ENCODE results near the gene GALNT12. TPM values are rescaled to one million over a fixed set of nuclear protein-coding genes. Genes with fewer than 3 reads are reported as not detected.

GALNT12 gene
- total RNA-seq, 4 donors from 2014 or later = 0.55 to 1.6 (median 1.1) TPM

DNA sequence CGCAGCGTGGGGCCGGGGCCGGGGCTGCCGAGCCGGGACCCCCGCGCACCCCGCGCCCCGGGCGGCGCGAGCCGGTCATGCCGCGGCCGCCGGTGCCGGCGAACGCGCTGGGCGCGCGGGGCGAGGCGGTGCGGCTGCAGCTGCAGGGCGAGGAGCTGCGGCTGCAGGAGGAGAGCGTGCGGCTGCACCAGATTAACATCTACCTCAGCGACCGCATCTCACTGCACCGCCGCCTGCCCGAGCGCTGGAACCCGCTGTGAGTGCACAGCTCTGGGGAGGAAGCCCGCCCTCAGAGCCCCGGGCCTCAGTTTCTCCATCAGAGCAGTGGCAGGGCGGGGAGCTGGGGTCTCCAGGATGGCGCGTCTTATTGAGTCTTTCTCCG, 335 bp downstream of the GALNT12 start:
- peak in 1 of 2 donors; percentile 30 for ATAC-seq

DNA sequence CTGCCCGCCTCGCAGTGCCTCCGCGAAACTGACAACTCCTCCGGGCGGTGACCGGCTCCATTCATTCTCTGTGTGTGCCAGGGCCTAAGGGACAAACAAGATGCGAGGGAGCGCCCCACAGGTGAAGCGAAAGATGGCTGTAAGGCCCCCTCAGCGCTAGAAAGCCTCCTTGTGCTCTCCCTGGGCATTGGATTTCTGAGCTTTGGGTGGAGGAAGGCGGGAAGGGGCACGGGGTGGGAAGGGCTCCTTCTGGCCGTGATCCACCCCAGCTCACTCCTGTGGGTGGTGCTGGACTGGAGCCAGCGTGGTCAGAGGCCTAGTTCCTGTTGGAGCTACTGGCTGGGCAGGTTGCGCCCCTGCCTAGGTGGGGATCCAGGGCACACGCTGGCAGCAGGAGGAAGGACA, 943 bp downstream of the GALNT12 start:
- in situ Hi-C loops (cut with MboI; ENCODE audit: low sequenced_read_pairs in 4 of 4) = no loop called here
- TF ChIP-seq POLR2A (IDR thresholded peaks at IDR 0.05) = no peak
- TF ChIP-seq, protein P1, sequence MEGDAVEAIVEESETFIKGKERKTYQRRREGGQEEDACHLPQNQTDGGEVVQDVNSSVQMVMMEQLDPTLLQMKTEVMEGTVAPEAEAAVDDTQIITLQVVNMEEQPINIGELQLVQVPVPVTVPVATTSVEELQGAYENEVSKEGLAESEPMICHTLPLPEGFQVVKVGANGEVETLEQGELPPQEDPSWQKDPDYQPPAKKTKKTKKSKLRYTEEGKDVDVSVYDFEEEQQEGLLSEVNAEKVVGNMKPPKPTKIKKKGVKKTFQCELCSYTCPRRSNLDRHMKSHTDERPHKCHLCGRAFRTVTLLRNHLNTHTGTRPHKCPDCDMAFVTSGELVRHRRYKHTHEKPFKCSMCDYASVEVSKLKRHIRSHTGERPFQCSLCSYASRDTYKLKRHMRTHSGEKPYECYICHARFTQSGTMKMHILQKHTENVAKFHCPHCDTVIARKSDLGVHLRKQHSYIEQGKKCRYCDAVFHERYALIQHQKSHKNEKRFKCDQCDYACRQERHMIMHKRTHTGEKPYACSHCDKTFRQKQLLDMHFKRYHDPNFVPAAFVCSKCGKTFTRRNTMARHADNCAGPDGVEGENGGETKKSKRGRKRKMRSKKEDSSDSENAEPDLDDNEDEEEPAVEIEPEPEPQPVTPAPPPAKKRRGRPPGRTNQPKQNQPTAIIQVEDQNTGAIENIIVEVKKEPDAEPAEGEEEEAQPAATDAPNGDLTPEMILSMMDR (IDR thresholded peaks at IDR 0.05 in 4 of 5, conservative IDR thresholded peaks at IDR 0.05 in 1 of 5) = no peak
- intact Hi-C loops (cut with DNase I; ENCODE audit: low total_unique reads) = no loop called here
- H3K9me3 ChIP-seq = no peaks in the 10 kb centered on the region
- ATAC-seq (no peak), DNase-seq (no peak)
- H3K4me3 ChIP-seq = peak overlapping the region; percentile 33 to 57 (median 53)
- H3K4me1 ChIP-seq = peaks cover 6 to 7% of the 10 kb centered on the region in 2 donors
- peaks cover 16 to 23% (median 21%) of the 10 kb centered on the region in 3 donors for H3K27me3 ChIP-seq
- no peaks in the 10 kb centered on the region for H3K36me3 ChIP-seq
- H3K27ac ChIP-seq = no peak overlapping the region

More for the DNA sequence above, 335 bp downstream of the GALNT12 start:
- Histone ChIP-seq H3K27ac (no peak overlapping the region), H3K4me1 (peaks cover 6 to 7% of the 10 kb centered on the region in 2 donors), H3K27me3 (peaks cover 16 to 23% (median 21%) of the 10 kb centered on the region in 3 donors), H3K36me3 (no peaks in the 10 kb centered on the region), H3K4me3 (peak overlapping the region; percentile 33 to 57 (median 53)), H3K9me3 (no peaks in the 10 kb centered on the region)
- TF ChIP-seq POLR2A (IDR thresholded peaks at IDR 0.05) = no peak
- TF ChIP-seq, protein P1 (IDR thresholded peaks at IDR 0.05 in 4 of 5, conservative IDR thresholded peaks at IDR 0.05 in 1 of 5) = no peak
- in situ Hi-C loops (cut with MboI; ENCODE audit: low sequenced_read_pairs in 4 of 4) (no loop called here), intact Hi-C loops (cut with DNase I; ENCODE audit: low total_unique reads) (no loop called here)
- DNase-seq = no peak

DNA sequence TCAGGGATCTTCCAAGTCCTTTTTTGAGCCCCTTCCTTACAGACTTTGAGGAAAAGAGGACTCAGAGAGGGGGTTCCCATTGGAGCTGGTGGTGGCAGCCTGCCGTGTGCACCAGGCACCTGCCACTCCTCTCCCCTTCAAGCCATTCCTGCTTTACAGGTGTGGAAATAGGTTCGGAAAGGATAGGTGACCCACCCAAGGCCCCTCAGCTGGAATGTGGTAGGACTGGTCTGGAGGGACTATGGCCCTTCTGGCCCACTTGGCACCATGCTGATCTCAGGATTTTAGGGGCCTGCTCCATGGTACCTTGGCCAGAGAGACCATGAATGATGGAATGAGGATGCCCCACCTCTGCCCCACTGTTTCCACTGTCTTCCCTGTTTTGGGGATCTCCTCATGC, 1.4 kb downstream of the GALNT12 start:
- H3K4me1 ChIP-seq = peaks cover 6 to 7% of the 10 kb centered on the region in 2 donors
- in situ Hi-C loops (cut with MboI; ENCODE audit: low sequenced_read_pairs in 4 of 4) (no loop called here), intact Hi-C loops (cut with DNase I; ENCODE audit: low total_unique reads) (no loop called here)
- no peak overlapping the region for H3K4me3 ChIP-seq
- DNase-seq = no peak
- peaks cover 16 to 23% (median 21%) of the 10 kb centered on the region in 3 donors for H3K27me3 ChIP-seq
- ATAC-seq = no peak
- no peak overlapping the region for H3K27ac ChIP-seq
- no peaks in the 10 kb centered on the region for H3K36me3 ChIP-seq
- H3K9me3 ChIP-seq = no peaks in the 10 kb centered on the region
- no peak for TF ChIP-seq POLR2A (IDR thresholded peaks at IDR 0.05)
- TF ChIP-seq, protein P1 (IDR thresholded peaks at IDR 0.05 in 4 of 5, conservative IDR thresholded peaks at IDR 0.05 in 1 of 5) = no peak

DNA sequence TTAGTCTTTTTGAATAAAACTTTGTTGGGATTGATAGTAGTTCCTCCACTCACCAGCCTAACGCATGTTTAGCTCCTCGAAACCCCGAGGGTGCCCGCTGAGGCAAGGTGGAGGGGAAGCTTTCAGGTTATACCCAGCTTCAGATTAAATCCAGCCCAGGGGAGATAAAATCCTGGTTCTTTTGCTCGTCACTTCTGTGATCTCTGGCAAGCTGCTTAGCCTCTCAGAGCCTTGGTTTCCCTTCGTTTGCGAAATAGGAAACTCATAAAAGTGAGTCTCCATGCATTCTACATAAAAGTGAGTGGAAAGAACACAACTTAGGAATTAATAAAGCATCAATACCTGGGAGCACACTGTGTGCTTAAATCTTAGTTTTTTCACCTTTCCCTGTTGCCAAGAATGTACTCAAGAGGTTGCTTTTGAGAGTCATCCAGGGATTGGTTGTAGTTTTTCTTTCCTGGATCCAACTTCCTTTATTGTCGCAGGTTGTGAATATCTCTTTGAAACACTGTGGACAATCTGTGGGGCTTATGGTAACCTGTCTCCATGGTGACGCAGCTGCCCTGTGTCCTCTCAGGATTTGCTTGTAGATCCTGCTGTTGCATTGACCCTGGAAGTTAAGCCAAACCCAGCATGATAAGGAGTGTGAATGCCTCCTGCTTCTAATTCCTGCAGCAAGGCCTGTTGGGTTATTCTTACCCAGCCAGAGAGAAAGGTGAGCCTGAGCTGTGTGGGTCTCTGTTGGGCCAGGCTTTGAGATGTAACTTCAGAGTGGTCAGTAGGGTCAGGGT, 2.0 kb downstream of the GALNT12 start:
- ATAC-seq (no peak), DNase-seq (no peak)
- peaks cover 6 to 7% of the 10 kb centered on the region in 2 donors for H3K4me1 ChIP-seq
- H3K36me3 ChIP-seq = no peaks in the 10 kb centered on the region
- H3K27me3 ChIP-seq = peaks cover 16 to 23% (median 21%) of the 10 kb centered on the region in 3 donors
- H3K4me3 ChIP-seq = no peak overlapping the region
- in situ Hi-C loops (cut with MboI; ENCODE audit: low sequenced_read_pairs in 4 of 4) (no loop called here), intact Hi-C loops (cut with DNase I; ENCODE audit: low total_unique reads) (no loop called here)
- no peak for TF ChIP-seq POLR2A (IDR thresholded peaks at IDR 0.05)
- TF ChIP-seq, protein P1 (IDR thresholded peaks at IDR 0.05 in 4 of 5, conservative IDR thresholded peaks at IDR 0.05 in 1 of 5) = no peak
- no peak overlapping the region for H3K27ac ChIP-seq
- H3K9me3 ChIP-seq = no peaks in the 10 kb centered on the region

Data from gastrocnemius medialis (tissue), 4 donors.